ENCODE data around the gene EXTL1.
"Not testable (repeated sequence)": the region's sequence is repeated elsewhere in the genome, so short reads cannot be mapped to it uniquely, and the experiment has no call there.

EXTL1 gene, protein sequence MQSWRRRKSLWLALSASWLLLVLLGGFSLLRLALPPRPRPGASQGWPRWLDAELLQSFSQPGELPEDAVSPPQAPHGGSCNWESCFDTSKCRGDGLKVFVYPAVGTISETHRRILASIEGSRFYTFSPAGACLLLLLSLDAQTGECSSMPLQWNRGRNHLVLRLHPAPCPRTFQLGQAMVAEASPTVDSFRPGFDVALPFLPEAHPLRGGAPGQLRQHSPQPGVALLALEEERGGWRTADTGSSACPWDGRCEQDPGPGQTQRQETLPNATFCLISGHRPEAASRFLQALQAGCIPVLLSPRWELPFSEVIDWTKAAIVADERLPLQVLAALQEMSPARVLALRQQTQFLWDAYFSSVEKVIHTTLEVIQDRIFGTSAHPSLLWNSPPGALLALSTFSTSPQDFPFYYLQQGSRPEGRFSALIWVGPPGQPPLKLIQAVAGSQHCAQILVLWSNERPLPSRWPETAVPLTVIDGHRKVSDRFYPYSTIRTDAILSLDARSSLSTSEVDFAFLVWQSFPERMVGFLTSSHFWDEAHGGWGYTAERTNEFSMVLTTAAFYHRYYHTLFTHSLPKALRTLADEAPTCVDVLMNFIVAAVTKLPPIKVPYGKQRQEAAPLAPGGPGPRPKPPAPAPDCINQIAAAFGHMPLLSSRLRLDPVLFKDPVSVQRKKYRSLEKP

DNA sequence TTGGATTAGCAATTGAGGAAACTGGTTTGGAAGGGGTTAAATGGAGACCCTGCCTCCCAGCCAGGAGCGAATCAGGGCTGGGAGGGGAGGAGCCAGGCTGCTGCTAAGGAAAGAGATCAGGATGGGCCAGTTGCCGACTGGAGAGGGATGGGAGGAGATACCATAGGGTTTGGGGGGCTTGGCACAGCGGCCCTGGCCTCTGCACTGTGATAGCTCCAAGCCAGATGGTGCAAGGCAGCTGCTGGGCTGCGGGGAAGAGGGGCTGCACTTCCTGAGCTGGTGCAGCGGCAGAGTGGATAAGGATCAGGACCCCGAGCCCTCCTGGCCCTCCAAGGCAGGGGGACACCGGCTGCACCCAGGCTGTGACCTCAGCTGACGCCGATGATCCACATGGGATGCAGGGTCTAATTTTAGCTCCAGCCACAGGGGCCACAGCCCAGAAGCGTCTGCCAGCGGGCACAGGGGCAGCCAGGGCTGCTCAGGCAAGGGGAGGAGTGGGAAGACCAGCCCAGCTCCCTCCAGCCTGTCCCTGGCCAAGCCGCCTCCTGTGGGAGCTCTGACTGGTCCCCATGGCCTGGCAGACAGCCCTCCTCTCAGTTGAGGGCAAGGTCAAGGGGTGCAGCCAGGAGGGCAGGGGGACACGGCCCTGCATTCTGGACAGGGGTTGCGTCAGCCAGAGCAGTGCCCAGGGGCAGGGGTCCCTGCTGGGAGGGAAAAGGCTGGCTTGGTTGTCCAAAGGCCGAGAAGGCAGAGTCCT is at the start of gene EXTL1:
TSS of gene EXTL1 (plus strand) at position 129 of the 757 bp plus-strand sequence. CDS start 872 bp downstream, outside the sequence.
- peak; percentile 59 for DNase-seq

DNA sequence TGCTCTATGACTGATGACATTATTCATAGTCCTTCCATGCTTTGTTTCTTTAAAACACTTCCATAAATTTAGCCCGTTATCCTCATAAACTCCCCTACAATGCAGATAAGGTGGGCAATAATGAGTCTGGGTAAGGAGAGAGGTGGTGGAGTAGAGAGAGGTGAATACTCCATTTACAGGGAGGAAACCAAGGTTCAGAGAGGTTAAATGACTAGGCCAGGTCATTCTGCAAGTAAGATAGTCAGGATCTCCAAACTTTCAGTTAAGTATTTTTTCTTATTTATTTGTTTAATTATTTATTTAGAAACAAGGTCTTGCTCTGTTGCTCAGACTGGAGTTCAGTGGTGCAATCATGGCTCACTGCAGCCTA is 49.8 kb upstream of the EXTL1 start:
- no peak for DNase-seq

DNA sequence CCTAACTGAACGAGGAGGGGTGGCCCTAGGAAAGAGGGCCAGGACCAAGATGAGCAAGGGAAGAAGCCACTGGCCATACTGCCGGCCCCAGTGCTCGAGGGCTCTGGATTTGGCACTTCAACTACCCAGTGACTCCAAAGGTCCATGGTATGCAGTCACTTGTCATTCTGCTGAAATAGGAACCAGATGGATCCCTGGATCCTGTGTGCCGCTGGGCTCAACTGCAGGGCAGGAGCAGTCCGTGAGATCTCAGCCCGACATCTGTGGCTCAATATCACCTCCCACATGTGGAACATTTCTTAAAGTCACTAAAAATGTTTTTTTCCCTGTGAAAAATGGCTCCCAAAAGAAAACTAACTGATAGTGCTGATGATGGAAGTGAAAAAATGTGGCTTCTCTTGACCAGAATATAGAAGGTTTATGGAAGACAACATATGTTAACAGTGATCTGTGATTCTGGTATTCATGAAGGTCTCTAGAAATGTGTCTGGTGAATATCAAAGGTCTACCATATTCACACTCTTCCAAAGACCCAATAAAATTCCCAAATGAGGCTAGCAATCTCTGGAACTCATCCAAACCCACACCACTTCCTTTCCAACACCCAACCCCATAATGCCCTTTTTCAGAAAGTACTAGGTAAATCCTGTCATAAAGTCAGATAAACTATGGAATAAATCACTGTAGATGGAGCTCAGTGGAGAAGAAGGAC is 47.8 kb upstream of the EXTL1 start:
- DNase-seq, result peak; percentile 68

DNA sequence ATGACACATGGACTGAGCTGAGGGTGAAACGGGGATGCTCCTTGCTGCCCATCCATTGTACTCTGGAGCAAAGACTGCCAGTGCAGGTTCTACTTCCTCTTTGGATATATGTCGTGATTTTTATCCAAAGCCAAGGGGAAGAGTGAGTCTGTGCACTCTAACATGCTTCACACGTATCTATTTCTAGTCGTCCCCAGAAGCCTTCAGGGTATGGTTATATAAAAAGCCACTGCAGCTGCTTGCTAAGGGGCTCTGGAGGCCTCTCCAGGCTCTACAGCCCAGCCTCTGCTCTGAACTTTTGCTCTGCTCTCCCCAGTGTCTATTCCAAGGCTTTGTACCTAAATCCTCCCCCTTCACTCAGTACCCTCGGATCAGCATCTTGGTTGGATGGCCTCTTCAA is 43.8 kb upstream of the EXTL1 start:
- DNase-seq, result no peak

DNA sequence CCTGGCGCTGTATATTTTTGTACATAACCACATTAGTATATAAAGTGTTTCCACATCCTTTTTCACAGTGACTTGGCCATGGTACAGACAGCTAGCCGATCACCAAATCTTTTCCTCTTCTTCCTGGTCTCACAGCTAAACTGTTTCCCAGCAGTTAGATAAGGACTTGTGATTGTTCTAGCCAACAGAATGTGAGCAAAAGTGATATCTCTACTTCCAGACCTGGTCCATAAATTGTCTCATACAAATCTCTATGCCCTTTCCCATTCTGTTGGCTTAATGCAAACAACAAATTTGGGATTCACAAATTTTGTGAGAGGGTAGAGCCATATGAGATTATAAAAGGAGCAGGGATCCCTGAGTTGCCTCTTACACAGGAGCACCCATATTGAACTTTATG is 43.2 kb upstream of the EXTL1 start:
- no peak for DNase-seq

DNA sequence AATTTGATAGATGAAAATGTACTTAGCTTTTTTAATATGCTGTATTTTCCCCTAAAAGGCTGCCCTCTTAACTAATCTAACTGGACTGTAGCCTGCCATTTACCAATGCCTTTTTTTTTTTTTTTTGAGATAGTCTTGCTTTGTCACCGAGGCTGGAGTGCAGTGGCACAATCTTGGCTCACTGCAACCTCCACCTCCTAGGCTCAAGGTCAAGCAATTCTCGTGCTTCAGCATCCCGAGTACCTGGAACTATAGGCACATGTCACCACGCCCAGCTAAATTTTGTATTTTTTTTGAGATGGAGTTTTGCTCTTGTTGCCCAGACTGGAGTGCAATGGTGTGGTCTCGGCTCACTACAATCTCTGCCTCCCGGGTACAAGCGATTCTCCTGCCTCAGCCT is 42.4 kb upstream of the EXTL1 start:
- DNase-seq, result no peak

DNA sequence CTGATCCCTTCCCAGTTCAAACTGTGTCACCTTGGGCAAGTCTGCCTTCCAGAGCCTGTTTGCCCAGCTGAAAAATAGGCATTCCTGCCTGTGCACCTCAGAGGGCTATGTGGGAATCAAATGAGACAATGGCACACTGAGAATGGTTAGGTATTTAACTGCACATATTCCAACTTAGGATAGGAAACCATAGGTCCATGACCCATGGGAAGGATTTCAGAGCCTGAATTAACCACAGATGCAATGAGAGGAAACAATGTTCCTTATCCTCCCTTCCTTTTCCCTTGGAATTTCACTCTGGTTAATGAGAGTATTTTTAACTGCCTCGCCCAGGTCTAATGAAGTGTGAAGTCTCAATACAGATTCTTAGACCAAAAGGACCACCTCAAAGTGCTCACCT is 36.4 kb upstream of the EXTL1 start:
- DNase-seq, result no peak

DNA sequence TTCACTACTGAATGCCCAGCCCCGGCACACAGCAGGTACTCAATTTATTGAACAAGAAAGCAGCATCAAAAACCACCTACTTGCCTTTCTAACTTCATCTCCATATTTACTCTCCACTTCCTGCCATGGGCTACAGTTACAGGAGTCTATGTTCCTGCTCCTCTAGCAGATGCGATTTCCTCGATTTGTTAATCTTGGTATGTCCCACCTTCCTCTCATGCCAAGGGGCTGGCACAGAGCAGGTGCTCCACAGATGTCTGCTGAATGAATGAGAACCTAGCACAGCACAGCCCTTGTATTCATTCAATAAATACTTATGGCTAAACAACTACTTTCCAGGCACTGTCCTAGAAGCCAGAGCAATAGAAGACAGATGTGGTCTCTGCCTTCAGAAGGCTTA is 35.9 kb upstream of the EXTL1 start:
- no peak for DNase-seq

DNA sequence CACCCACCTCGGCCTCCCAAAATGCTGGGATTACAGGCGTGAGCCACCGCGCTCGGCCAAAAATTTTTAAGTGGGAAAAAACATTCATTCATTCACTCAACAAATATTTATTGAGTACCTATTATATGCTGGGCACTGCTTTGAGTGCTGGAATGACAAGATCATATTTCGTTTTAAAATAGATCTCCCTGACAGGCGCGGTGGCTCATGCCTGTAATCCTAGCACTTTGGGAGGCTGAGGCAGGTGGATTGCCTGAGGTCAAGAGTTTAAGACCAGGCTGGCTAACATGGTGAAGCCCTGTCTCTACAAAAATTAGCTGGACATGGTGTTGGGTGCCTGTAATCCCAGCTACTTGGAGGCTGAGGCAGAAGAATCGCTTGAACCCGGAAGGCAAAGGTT is 34.8 kb upstream of the EXTL1 start:
- not testable (repeated sequence) for DNase-seq

DNA sequence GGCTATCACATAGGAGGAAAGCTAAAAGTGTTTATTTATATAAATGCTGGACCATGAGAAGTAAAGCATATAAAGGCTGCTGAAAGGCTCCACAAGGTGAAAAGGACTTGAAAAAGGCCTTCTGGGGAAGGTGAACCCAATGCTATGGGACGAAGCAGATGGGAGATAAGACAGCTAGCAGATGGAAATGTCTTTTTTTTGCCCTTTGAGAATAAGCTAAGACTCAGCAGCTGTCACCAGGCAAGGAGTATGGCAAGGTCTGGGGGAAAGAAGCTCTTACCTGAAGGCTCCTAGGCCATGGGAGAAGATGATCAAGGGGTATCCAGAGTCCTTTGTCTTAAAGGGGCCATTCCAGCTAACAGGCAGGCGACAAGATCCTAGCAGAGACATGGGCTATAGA is 33.6 kb upstream of the EXTL1 start:
- DNase-seq, result no peak

DNA sequence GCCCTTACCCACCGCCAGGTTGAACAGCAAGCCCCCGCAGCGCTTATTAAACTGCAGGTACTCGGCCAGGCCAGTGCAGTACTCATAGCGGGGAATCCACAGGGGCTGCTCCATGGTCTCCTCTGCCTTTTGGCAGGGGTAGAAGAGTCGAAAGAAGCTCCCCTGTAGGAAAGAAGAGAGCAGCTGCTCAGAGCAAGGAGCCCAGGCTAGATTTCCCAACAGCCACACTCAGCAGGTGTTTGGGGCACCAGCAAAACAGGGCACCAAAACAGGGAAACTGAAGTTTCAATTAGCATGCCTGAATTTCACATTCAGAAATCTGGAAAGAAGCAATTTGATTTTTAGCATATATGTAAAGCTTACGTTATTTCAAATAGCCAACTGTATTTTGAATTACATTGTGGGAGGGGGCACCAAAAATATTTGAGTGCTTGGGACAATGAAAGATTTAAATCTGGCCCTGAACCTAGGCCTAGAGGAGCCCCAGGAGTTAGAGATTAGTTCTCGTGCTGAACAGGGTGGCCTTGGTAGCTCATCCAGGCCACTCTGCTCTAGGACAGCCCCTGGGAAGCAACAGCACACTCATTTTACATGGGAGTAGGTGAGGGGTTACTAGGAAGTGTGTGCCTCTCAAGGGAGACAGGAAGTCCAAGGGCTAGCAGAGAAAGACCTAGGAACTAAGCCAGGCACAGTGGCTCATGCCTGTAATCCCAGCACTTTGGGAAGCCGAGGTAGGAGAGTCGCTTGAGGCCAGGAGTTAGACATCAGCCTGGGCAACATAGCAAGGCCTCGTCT is 31.9 kb upstream of the EXTL1 start:
- DNase-seq, result no peak

DNA sequence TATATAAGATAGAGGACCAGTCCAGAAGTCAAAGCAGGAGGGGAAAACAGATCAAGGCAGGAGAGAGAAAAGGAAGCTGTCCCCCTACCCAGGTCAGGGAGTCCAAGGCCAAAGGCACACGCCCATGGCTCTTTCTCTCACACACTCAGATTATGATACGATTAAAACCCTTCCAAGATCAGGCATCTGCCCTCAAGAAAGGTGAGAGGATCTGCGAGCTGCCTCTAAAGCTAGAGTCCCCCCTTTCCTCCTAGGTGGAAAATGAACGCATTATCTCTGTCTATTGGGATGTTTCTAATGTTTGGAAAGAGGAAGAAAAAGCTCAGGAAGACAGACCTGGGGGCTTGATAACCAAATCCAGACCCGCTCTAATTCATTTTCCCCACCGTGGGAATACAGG is 31.3 kb upstream of the EXTL1 start:
- no peak for DNase-seq

DNA sequence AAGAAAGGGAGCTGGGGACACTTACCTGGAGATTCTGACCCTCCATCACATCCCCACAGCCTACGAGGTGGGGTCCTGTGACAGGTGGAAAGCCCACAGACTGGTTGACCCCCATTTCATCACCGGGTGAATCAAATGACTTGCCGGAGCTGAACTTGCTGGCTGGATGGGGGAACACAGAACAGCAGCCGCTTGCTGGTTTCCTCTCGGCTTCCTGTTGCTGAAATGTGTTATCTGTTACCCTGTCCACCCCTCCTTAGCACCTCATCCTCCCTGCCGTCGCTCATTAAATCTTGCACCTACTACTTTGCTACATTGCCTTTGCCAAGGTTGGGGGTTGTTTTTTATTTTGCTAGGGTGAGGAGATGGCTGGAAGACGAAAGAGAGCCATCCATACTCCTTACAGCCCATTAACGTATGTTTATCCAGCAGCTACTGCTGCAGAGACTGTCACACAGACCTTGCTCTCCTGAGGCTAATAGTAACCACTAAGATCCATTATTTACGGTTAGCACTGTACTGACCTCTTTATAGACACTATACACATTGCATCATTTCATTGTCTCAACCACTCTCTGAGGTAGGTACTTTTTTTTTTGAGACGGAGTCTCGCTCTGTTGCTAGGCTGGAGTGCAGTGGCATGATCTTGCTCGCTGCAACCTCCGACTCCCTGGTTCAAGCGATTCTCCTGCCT is 30.7 kb upstream of the EXTL1 start:
- no peak for DNase-seq

DNA sequence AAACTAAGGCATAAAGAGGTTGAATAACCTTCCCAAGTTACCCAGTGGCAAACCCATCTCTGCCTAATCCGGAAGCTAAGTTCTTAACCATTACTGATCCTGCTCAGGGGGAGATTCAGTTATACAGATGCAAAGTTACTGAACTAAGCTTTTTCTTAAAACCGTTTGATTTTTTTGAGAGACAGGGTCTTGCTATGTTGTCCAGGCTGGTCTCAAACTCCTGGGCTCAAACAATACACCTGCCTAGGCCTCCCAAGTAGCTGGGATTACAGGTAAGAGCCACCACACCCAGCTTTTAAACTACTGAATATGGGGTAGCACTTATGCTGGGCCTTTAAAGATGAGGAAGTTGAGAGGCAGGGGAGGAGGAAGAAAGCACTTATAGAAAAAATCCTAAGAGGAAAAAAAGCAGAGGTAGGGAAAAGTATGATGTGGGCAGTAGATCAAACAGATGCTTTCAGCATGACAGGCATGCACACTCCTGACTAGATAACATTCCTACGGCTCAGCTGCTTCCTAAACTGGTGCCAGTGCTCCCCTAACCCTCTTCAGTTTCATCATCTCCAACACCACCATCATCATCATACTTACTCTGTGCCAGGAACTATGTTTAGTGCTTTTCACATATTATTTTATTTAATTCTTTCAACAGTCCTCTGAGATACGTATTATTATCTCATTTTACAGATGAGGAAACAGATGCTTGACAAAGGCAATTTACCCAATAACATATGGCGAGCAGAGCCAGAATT is 29.5 kb upstream of the EXTL1 start:
- DNase-seq, result peak; percentile 56

DNA sequence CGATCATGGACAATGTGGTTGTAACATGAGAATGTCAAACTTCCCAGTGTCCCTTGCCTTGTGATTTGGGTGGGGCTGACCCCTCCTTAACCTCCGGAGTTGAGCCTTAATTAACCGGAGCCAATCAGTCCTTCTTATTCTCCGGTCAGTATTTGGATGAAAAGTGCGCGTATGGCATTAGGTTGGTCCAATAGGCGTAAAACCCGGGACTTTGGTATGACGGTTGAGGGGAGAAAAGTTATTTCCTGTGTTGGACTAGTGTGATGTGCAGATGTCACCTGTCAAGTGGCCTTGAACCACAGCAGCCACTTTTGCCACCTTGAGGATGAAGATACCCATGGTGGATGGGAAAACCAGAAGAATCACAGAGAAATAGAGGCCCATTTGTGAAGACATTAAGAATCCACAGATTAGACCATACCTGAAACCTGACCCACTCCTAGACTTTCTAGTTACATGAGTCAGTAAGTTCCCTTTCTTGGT is 28.8 kb upstream of the EXTL1 start:
- no peak for DNase-seq

DNA sequence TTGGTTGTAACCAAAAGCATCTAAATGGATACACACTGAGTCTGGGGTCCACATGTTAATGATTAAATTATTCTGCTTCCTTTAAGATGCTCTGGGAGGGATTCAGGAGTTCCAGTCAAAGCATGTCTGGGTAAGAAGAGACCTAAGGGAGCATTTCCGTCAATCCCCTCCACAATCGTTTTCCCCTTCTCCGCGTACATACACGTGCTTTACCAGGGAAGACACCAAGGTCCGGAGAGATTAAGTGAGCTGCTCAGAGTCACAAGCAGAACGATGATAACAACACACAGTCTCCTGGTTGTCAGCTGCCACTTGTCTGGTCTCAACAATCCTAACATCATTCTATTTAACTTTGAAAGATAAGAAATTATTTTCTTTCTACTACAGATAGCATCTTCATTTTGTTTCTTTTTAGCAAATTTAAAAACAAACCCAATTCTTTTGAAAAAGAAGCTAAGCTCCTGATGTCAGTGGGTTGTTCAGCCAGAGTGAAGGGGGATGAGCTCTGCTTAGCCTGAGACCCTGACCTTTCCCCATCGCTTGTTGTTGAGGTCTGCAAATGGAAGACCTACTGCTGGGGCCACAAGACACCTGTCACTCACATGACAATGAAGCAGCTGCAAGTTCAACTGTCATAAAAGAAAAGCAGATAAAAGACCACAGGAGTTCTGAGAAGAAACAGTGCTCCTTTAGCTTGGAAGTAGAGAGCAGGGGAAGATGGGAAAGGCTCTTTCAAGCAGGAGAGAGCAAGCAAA is 28.2 kb upstream of the EXTL1 start:
- no peak for DNase-seq

DNA sequence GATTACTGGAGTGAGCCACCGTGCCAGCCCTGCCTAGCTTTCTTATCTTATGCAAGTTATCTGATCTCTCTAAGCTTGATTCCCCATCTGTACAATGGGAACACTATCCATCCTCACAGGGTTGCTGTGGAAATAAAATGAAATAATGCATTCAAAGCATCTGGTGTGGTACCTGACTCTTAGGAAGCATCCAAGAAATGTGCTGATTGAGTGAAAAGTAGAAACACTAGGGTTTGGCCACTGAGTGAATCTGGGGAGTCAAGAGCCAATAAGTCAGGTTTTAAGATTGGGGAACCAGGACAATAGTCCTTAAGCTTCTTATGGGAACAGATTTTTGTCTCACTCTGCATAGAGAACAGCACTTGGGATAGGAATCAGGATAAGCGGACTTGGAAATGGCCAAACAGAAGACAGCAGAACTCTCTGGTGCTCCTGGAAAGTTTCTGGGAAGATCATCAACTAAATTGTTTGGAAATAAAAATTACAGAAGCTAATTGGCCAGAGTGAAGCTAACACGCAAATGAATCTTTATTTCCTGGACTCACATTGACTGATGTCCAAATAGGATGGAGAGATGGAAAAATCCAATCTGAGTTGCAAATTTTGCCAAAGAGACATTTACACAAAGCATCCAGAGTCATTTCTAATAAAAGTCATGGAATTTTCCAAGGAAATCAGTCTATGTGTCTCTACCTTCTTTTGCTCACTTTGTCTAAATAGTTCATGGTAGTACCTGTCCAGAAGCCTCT is 27.0 kb upstream of the EXTL1 start:
- no peak for DNase-seq

DNA sequence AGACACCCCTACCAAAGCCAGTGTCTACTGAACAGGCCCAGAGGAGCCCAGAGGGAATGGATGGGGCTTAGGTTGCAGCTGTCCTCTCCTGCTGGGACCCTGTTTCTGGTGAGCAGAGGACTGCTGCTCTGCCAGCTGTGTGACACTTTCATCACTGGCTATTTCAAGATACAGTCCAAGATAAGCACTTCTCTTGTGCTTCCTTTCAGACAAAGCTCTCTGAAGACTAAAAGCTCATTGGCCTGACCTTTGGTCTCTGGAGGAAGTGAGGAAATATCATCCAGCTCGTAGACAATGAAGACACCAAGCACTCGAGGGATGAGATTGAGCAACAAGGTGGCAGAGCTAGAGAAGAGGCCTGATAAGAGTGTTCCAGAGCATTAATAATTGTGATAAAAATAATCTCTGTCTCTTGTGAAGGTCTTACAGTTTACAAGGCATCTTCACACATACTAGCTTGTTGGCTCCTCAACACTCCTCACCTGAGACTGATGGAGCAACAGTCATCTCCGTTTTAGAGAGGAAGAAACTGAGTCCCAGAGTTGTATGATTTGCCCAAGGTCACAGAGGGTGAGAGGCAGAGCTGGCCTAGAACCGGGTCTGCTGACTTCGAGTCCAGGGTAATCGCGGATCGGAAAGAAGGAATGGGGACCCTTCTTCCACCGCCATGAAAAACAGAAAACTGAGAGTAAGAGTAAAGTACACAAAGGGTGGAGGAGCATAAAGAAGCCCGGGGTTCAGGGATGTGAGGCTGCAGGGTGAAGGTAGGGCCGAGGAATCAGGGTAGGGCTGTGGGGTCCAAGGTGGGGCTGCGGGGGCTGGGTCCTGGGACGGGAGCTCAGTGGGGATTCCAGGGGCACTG is 24.4 kb upstream of the EXTL1 start:
- peak; percentile 45 for DNase-seq

All from fibroblast of skin of right quadriceps (primary cell).